Glomerular endothelial cell (primary cell): ENCODE measurements around the gene DACH2. TPM values are rescaled to one million over a fixed set of nuclear protein-coding genes. Genes with fewer than 3 reads are reported as not detected.

ENCODE experiments used
- DNase-seq: peaks from one replicate; pipeline ENCODE4 v3.0.0-alpha.2; 2011; ENCODE audit warnings: low read depth, low spot score; ENCODE audit errors: extremely low read depth
- total RNA-seq: library from RNA; depleted of rRNA; stranded (reverse); fragments of >200 nt; gene quantifications from 2 replicates; pipeline ENCODE4 v1.2.3, GENCODE V29; 2015

Gene DACH2
- total RNA-seq, 1 donor from 2014 or later, result not detected

GRCh38 chrX:86724277-86724676, 576.0 kb downstream of the DACH2 start:
- no peak for DNase-seq

- DNase-seq, result no peak
These were observed 598.8 kb downstream of the DACH2 start for GRCh38 chrX:86747091-86747490.

DNA sequence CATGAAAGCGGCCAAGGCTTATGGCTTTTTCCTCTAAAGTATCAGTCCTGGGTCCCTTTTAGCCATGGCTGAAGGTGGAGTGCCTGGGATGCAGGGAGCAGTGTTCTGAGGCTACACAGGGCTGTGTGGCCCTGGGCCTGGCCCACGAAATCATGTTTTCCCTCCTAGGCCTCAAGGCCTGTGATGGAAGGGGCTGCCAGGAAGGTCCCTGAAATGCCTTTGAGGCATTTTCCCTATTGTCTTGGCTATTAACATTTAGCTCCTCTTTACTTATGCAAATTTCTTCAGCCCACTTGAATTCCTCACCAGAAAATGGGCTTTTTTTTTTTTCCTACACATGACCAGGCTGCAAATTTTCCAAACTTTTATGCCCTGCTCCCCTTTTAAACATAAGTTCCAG, 657.0 kb downstream of the DACH2 start:
- DNase-seq, result no peak

DNA sequence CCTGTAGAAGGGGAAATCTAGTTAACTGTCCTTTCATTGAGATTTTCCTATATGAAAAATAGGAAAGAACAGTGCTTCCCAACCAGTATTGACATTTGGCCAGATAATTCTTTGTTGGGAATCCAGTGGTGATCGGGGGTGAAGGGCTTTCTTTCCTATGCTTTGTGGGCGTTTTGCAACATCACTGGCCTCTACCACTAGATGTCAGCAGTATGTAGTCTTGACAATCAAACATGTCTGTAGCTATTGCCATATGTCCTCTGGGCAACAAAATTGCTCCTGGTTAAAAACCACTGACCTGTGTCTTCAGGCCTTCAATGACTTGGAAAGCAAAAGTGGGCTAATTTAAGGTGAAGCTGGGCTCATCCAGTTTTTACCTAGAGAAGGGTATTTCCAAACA, 658.5 kb downstream of the DACH2 start:
- DNase-seq, result no peak

DNA sequence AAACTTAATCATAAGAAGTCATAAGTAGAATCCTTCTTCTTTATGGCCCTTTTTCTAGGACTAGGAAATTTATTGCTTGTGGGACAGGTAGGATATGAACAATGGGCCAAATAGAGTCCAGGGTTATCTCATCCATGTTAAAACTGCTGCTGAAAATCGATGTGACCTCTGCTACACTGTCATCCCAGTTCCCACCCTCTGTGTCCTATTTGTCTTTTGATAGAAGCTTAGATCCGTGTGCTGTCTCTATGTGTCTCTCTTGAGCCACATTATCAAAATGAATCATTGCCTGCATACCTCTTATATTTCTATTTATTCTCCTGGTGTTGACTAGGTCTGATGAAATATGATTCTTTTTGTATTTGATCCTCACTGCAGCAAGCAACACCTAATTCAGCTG, 661.4 kb downstream of the DACH2 start:
- DNase-seq, result no peak

DNA sequence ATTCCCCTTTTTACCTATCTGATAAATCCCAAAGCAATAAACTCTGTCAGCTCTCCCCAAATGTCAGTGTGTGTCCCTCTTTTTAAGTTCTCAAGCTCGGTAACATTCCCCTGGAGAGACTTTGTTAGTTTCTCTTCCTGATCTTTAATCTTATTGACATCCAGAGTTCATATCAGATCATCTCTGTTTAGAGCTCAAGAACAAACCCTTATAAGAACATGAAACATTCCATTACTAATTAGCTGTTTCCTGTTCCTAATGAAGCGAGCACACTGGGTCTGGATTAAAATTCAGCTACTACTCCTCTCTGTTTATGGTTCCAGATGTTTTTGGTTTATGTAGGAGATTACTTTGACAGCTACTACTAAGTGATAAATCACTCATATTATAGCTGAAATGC, 681.5 kb downstream of the DACH2 start:
- no peak for DNase-seq

DNA sequence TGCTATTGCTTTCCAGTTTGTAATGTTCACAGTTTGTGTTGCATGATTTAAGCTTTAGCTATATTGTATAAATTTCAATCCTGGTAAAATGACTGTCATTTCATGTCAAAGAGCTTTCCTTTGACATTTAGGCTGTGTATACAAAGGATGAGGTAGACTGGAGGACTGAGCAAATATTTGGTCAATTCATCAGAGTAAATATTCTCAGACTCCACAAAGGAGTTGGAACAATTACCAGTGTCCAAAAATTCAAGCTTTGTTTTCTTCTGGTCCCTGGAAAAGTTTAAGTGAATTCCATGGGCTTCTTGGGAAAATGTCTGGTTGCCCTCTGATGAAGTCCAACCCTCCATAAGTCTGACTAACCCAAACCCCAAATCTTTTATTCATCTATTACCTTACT, 682.4 kb downstream of the DACH2 start:
- DNase-seq, result no peak

DNA sequence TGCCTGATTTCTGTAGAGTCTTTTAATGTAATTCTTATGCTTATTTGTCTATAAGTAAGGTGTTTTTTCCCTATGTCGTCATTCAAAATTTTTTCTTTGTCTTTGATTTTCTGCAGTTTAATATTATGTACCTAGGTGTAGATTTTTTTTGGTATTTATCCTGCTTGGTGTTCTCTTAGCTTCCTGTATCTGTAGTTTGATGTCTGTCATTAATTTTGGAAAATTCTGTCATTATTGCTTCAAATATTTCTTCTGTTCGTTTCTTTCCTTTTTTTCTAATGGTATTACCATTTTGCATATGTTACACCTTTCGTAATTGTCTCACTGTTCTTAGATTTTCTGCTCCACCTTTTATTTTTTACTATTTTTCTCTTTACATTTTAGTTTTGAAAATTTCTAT, 696.9 kb downstream of the DACH2 start:
- DNase-seq, result no peak

Other genes with a start within 250 kb of the DACH2 start
- 21.5 and 22.2 TPM in 2 replicates for gene CHM, start 100.9 kb upstream of the DACH2 start, total RNA-seq